MM.1S (cell line): ENCODE data around the gene KLHL25.

Experiments
- EZH2 ChIP-seq: fragments of 300-600 bp; sonication (generic); optimal IDR thresholded peaks from 2 replicates; pipeline ENCODE3; 2017; ENCODE audit warnings: low read depth, mild to moderate bottlenecking, antibody characterized with exemption, low read length, mixed read lengths
- EZH2phosphoT487 ChIP-seq: fragments of 300-600 bp; sonication (generic); IDR thresholded peaks from 2 replicates; pipeline ENCODE4 v1.6.1; 2018; ENCODE audit warnings: antibody characterized with exemption, low read length
- TF ChIP-seq, protein P1 (sequence below): fragments of 300-600 bp; sonication (generic); IDR thresholded peaks from 2 replicates; pipeline ENCODE4 v1.5.1; 2016; ENCODE audit warnings: antibody characterized with exemption, low read length, mixed read lengths

DNA sequence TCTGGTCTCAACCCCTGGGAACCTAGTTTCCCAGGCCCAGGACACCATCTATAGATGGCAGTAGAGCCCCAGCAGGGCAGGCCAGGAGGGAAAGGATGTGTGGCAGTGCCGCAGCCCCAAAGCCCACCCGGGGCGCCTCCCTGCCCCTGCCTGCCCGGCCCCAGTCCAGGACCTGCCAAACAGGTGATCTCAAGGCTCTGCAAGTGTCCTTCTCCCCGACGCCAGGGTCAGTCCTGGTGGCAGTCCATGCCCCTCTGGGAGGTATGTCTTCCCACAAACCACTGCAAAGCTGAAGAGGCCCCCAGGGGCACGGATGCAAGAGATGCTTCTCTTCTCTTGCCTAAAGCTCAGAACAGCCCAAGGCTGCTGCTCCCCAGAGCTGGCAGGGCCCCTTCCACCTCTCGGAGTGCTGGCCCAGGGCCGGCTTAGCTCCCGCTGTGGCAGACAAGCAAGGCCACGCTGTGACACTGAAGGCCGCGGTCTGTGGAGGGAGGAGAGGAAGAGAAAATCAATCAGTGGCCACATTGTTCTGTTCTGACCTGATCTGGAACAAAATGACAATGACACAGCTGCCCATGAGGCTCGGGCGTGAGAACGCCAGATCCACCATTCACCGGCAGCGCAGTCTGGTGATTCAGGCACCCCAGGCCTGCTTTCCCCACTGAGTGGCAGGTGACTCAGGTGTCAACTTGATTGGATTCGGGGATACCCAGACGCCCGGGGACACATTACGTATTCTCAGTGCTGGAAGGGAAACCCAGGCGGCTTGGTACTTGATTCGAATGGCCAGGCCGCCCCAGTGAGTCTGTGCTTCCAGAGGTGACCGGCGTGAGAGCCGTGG lies 34.0 kb downstream of the KLHL25 start:
- TF ChIP-seq, protein P1, sequence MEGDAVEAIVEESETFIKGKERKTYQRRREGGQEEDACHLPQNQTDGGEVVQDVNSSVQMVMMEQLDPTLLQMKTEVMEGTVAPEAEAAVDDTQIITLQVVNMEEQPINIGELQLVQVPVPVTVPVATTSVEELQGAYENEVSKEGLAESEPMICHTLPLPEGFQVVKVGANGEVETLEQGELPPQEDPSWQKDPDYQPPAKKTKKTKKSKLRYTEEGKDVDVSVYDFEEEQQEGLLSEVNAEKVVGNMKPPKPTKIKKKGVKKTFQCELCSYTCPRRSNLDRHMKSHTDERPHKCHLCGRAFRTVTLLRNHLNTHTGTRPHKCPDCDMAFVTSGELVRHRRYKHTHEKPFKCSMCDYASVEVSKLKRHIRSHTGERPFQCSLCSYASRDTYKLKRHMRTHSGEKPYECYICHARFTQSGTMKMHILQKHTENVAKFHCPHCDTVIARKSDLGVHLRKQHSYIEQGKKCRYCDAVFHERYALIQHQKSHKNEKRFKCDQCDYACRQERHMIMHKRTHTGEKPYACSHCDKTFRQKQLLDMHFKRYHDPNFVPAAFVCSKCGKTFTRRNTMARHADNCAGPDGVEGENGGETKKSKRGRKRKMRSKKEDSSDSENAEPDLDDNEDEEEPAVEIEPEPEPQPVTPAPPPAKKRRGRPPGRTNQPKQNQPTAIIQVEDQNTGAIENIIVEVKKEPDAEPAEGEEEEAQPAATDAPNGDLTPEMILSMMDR: no peak
- TF ChIP-seq EZH2: no peak
- TF ChIP-seq EZH2phosphoT487: no peak
